Measurements from ENCODE around the gene TBXT.
"Not testable (repeated sequence)": the region's sequence is repeated elsewhere in the genome, so short reads cannot be mapped to it uniquely, and the experiment has no call there.

Gene TBXT

GRCh38 chr6:166169549-166170421 is 2.1 kb upstream of the TBXT start:
- DNase-seq (ENCODE audit: low read depth, low spot score) = no peak

- DNase-seq (ENCODE audit: low read depth, low spot score) = no peak
These were observed 1.2 kb upstream of the TBXT start for GRCh38 chr6:166168616-166169548.

DNA sequence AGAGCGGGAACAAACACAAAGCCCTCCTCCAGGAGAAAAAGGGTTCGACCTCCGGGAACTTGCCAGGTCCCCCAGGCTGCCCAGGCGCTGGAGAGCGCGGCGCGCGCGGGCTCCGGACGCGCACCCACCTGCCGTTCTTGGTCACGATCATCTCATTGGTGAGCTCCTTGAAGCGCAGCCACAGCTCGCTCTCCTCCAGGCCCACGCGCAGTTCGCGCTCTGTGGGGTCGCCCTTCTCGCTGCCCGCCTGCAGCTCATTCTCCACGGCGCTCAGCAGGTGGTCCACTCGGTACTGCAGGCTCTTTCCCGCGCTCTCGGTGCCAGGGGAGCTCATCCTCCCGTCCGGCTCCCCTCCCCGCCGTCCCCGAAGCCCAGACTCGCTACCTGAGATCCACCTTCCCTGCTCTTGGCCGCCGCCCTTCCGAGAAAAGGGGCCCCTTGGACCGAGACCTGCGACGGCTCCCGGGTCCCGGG is 356 bp downstream of the TBXT start:
- DNase-seq (ENCODE audit: low read depth, low spot score) = no peak

GRCh38 chr6:166166314-166167257 is 1.1 kb downstream of the TBXT start:
- DNase-seq (ENCODE audit: low read depth, low spot score) = no peak

GRCh38 chr6:166165558-166166313 is 1.9 kb downstream of the TBXT start:
- no peak for DNase-seq (ENCODE audit: low read depth, low spot score)

GRCh38 chr6:166162599-166163342 is 4.9 kb downstream of the TBXT start:
- no peak for DNase-seq (ENCODE audit: low read depth, low spot score)

GRCh38 chr6:166157930-166158617 is 9.6 kb downstream of the TBXT start:
- DNase-seq (ENCODE audit: low read depth, low spot score) = no peak

GRCh38 chr6:166156942-166157341 is 10.7 kb downstream of the TBXT start:
- peak; percentile 26 for DNase-seq (ENCODE audit: low read depth, low spot score)

GRCh38 chr6:166153966-166154365 is 13.7 kb downstream of the TBXT start:
- no peak for DNase-seq (ENCODE audit: low read depth, low spot score)

GRCh38 chr6:166152660-166153059 is 15.0 kb downstream of the TBXT start:
- no peak for DNase-seq (ENCODE audit: low read depth, low spot score)

DNA sequence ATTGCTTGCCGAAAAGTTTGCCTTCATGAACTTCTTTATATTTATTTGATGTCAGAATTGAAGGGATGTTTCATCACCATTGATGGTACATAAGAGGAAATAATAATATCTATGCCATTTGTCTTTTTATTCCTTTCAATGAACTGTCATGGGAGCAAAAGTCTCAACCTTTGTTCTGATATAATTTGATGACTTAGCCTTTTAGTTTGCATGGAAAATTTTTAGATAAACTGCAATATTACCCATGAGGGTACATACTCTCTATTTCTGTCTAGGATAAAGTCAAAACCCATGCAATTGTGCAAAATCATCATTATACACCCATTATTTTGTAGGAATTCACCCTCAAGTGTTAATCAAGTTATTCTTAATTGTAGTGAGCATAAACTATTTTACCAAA is 15.9 kb downstream of the TBXT start:
- DNase-seq (ENCODE audit: low read depth, low spot score) = no peak

- DNase-seq (ENCODE audit: low read depth, low spot score) = peak; percentile 43
These were observed 21.9 kb downstream of the TBXT start for GRCh38 chr6:166145751-166146150.

DNA sequence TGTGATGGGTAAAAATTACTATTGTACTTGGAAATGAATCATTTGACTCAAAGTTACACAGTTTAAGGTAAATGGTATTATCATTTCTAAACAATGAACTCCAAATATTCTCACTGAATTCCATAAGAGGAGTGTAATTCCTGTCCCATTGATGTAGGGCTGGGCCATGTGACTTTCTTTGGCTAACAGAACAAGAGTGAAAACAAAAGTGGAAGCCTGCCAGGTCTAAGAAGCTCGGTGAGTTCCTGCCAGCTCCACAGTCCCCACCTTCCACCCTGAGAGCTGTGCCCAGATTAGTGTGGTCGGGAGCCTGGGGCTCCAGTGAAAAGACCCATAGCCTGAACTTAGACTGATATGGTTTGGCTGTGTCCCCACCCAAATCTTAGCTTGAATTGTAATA is 24.6 kb downstream of the TBXT start:
- peak; percentile 33 for DNase-seq (ENCODE audit: low read depth, low spot score)

GRCh38 chr6:166127624-166128472 is 39.8 kb downstream of the TBXT start:
- DNase-seq (ENCODE audit: low read depth, low spot score) = no peak

DNA sequence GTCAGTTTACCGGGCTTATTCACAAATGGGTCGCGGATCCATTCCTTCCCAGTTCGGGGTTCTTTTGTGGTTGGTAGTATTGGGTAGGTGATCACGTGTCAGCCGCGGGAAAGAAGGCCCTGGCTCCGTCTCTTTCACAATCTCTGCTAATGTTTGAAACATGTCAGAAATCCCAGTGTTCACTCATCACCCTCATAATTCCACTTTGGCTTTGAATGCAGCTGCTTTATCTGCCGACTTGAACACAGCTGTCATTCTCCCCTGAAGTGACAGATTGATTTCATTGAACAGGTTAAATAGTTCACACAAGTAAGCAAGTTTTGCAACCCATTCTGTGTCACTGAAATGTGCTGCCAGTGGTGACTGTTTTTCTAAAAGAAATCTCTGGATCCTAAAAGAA is 44.5 kb downstream of the TBXT start:
- not testable (repeated sequence) for DNase-seq (ENCODE audit: low read depth, low spot score)

DNA sequence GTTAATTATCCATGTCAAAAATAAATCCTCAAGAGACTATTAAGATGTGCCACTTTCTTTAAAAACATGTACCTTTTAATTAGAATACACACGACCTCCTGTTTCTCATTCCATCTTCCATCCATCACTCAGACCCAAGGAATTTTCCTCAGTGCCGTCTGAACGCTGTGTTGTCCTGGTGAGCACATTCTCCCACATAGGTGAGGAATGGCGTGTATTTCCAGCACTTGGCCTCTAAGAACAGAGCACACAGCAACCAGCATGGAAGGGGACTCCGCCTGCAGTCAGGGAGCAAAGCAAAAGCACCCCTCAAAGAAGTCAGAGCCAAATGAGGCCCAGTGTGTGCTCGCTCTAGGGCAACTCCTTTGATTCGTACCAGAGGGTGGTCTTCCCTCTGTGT is 45.9 kb downstream of the TBXT start:
- no peak for DNase-seq (ENCODE audit: low read depth, low spot score)

DNA sequence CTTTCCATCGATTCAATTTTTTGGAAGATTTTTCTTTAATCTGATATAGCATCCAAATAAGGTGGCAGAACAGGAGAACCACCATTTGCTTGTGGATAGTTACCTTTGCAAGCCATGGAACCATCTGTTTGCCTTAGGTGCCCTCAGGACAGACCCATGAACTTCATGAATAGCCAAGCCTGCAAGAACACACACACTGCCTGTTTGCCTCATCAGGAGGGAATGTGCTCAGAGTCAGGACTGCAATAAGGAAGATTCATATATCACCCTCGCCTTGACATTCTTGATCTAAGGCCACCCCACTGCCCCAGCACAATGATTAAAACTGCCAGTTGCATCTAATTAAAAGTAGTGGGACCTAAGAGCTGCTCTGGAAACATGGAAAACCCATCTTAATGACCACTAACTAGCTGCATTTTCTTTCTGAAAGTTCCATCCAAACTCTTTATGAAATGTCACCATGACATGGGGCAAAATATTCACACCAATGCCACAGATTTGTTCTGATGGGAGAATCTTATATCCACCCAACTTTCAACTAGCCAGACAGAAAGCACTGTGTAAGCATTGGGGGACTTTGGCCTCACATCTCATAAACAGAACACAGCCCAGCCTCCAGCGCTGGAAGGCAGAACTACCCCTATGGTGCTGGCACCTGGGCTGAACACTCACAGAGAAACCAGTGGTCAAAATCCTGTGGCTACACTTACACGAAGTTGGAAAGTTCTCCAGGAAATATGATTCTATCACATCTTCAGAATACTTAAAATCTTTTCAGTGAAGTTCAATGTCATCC is 48.3 kb downstream of the TBXT start:
- no peak for DNase-seq (ENCODE audit: low read depth, low spot score)

All from astrocyte of the hippocampus (primary cell).